Measurements from ENCODE around the gene ADGRG6. TPM values are rescaled to one million over a fixed set of nuclear protein-coding genes. Genes with fewer than 3 reads are reported as not detected.
"Not testable (repeated sequence)": the region's sequence is repeated elsewhere in the genome, so short reads cannot be mapped to it uniquely, and the experiment has no call there.

Gene ADGRG6
- total RNA-seq, 4 donors from 2014 or later, result 15.7 to 75.2 (median 19.2) TPM

DNA sequence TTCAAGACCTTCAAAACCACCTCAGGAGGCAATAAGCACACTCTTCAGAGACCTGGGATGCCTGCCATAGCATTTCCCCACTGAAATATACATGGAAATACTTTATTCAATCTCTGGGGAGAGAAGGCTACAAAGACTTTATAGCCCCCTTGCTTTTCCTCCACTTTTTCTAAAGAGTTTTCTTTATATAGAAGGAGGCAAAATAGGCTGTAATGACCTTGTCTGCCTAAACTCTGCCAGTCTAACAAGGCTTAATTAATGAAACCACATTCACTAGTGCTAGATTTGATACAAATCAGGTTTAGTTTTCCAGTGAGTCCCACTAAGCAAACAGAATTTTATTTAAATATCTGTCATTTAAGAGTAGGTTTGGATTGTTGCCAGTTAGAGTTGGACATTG is 114.9 kb downstream of the ADGRG6 start:
- Histone ChIP-seq H3K27ac (no peak overlapping the region), H3K36me3 (no peaks in the 10 kb centered on the region), H3K4me3 (no peak overlapping the region), H3K9me3 (no peaks in the 10 kb centered on the region), H3K27me3 (no peaks in the 10 kb centered on the region), H3K4me1 (no peaks in the 10 kb centered on the region)
- TF ChIP-seq POLR2A (IDR thresholded peaks at IDR 0.05) (no peak), POLR2AphosphoS5 (IDR thresholded peaks at IDR 0.05) (no peak), EP300 (IDR thresholded peaks at IDR 0.05; ENCODE audit: low read depth) (no peak)
- TF ChIP-seq, protein P1, sequence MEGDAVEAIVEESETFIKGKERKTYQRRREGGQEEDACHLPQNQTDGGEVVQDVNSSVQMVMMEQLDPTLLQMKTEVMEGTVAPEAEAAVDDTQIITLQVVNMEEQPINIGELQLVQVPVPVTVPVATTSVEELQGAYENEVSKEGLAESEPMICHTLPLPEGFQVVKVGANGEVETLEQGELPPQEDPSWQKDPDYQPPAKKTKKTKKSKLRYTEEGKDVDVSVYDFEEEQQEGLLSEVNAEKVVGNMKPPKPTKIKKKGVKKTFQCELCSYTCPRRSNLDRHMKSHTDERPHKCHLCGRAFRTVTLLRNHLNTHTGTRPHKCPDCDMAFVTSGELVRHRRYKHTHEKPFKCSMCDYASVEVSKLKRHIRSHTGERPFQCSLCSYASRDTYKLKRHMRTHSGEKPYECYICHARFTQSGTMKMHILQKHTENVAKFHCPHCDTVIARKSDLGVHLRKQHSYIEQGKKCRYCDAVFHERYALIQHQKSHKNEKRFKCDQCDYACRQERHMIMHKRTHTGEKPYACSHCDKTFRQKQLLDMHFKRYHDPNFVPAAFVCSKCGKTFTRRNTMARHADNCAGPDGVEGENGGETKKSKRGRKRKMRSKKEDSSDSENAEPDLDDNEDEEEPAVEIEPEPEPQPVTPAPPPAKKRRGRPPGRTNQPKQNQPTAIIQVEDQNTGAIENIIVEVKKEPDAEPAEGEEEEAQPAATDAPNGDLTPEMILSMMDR (IDR thresholded peaks at IDR 0.05), result no peak
- intact Hi-C loops (cut with DNase I; ENCODE audit: low total_unique reads), result no loop called here
- no peak for DNase-seq
- in situ Hi-C loops (cut with MboI; ENCODE audit: low pct_ligation_motif_present in 1 of 4, low pct_unique_long_range_greater_than_20kb in 1 of 4, low sequenced_read_pairs in 3 of 4), result no loop called here

DNA sequence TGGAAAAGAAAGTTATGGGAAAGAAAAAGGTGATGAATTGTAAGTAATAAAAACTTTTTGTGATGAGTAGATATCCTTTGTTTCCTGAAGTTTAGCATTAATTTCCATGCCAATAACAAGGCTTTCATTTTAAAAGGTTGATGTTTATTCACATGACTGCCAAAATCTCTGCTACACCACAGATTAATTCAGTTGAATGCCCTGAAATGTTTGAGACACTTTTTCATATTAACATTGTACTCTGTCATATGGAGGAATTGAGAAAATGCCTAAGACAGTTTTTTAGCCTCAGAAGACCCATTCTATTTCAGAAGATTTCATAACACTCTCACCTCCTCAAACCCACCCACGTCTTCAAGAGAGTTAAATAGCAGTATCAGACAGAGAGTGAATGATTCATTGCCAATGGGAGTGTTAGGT is 115.5 kb downstream of the ADGRG6 start:
- Histone ChIP-seq H3K4me1 (no peaks in the 10 kb centered on the region), H3K27ac (no peak overlapping the region), H3K27me3 (no peaks in the 10 kb centered on the region), H3K4me3 (no peak overlapping the region), H3K9me3 (no peaks in the 10 kb centered on the region), H3K36me3 (no peaks in the 10 kb centered on the region)
- 60 to 68% methylated on average over 1 of the region's 1 CpG for whole genome bisulfite sequencing, 2 donors (ENCODE audit: low coverage in 1 of 2)
- TF ChIP-seq POLR2AphosphoS5 (IDR thresholded peaks at IDR 0.05), result no peak
- TF ChIP-seq EP300 (IDR thresholded peaks at IDR 0.05; ENCODE audit: low read depth), result no peak
- TF ChIP-seq, protein P1 (IDR thresholded peaks at IDR 0.05), result no peak
- TF ChIP-seq POLR2A (IDR thresholded peaks at IDR 0.05), result no peak
- no peak for DNase-seq
- in situ Hi-C loops (cut with MboI; ENCODE audit: low pct_ligation_motif_present in 1 of 4, low pct_unique_long_range_greater_than_20kb in 1 of 4, low sequenced_read_pairs in 3 of 4), result no loop called here
- intact Hi-C loops (cut with DNase I; ENCODE audit: low total_unique reads), result no loop called here

DNA sequence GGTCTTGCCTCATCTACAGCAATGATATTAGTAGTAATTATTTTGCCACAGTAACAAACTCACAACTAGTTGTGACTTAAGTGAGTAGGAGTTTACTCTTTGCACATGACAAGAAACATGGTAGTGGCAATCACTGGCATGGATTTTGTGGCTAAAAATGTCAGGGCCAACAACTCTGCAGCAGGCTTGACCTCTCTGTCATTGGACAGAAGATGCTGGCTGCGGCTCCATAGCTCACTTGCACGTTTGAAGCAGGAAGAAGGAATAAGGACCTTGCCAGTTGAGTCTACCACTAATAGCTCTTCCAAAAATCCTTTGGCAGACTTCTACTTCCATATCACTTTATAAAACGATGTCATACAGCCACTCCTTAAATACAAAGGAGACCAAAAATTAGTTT is 117.3 kb downstream of the ADGRG6 start:
- in situ Hi-C loops (cut with MboI; ENCODE audit: low pct_ligation_motif_present in 1 of 4, low pct_unique_long_range_greater_than_20kb in 1 of 4, low sequenced_read_pairs in 3 of 4), result no loop called here
- 61 to 62% methylated on average over 3 of the region's 3 CpGs for WGBS, 2 donors (ENCODE audit: low coverage in 1 of 2)
- Histone ChIP-seq H3K36me3 (no peaks in the 10 kb centered on the region), H3K4me3 (no peak overlapping the region), H3K4me1 (no peaks in the 10 kb centered on the region), H3K27ac (no peak overlapping the region), H3K27me3 (no peaks in the 10 kb centered on the region), H3K9me3 (no peaks in the 10 kb centered on the region)
- intact Hi-C loops (cut with DNase I; ENCODE audit: low total_unique reads), result no loop called here
- no peak for TF ChIP-seq POLR2AphosphoS5 (IDR thresholded peaks at IDR 0.05)
- DNase-seq, result no peak

DNA sequence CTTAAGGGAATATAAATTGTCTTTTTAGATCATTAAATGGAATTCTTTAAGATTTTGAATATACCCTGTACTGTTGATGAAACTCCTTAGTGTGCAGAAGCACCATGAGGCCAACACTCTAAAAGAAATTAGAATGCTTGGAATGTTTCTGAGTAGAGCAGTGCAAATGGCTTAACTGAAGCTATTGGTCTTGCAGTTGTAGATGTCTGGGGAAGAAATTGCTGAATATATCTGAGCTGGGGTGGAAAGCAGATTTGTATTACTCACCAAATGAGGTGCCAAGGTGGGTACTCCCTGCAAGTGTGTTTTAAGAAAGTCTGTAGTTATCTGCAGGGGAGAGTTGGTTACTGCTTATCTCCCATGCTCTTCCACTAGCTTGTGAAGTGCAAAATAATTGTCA is 119.0 kb downstream of the ADGRG6 start:
- in situ Hi-C loops (cut with MboI; ENCODE audit: low pct_ligation_motif_present in 1 of 4, low pct_unique_long_range_greater_than_20kb in 1 of 4, low sequenced_read_pairs in 3 of 4) (no loop called here), intact Hi-C loops (cut with DNase I; ENCODE audit: low total_unique reads) (loop anchor here (1.0 kb wide), 1 partner anchor 18 kb away; no protein-coding TSS in a partner anchor)
- Histone ChIP-seq H3K27me3 (no peaks in the 10 kb centered on the region), H3K27ac (no peak overlapping the region), H3K4me1 (no peaks in the 10 kb centered on the region), H3K36me3 (no peaks in the 10 kb centered on the region), H3K4me3 (no peak overlapping the region), H3K9me3 (no peaks in the 10 kb centered on the region)
- no peak for DNase-seq
- no peak for TF ChIP-seq EP300 (IDR thresholded peaks at IDR 0.05; ENCODE audit: low read depth)
- TF ChIP-seq, protein P1 (IDR thresholded peaks at IDR 0.05), result no peak
- no peak for TF ChIP-seq POLR2A (IDR thresholded peaks at IDR 0.05)
- TF ChIP-seq POLR2AphosphoS5 (IDR thresholded peaks at IDR 0.05), result no peak

DNA sequence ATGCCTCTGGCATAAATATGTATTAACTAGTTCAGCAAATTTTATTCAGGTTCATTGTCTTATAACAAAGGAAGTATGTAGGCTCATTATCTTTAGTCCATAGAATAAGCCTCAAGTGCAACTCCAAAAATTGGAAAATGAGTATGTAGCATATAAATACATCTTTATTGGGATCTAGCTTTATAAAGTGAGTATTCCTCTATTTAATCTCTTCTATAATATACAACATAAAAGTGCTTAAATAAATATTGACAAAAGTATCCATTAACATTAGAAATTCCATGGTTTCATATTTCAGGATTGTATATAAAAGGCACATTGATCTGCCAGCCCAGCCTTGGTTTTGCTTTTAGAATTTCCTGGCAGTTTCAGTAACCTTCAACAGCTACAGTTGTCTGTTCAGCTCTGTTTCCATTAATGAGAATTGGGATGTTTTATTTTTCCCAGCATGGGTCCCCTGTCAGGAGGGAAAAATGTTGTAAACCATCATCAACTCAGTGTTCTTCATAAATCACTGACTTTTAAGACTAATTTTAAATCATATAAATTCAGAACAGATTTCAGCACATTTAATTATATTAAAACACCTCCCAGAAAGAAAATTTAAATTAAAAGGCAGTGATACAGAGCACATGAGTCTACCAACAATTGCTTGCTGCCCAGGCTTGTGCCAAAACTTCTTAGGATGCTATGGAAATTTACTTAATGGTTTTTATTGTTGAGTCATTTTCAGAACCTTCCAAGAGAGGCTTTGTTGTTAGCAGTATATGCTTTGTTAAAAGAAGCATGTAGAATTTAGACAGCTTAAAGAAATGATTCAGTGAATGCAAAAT is 119.7 kb downstream of the ADGRG6 start:
- Histone ChIP-seq H3K9me3 (no peaks in the 10 kb centered on the region), H3K27me3 (no peaks in the 10 kb centered on the region), H3K4me1 (no peaks in the 10 kb centered on the region), H3K36me3 (no peaks in the 10 kb centered on the region), H3K4me3 (no peak overlapping the region), H3K27ac (no peak overlapping the region)
- TF ChIP-seq EP300 (IDR thresholded peaks at IDR 0.05; ENCODE audit: low read depth), result no peak
- in situ Hi-C loops (cut with MboI; ENCODE audit: low pct_ligation_motif_present in 1 of 4, low pct_unique_long_range_greater_than_20kb in 1 of 4, low sequenced_read_pairs in 3 of 4), result no loop called here
- no peak for DNase-seq
- intact Hi-C loops (cut with DNase I; ENCODE audit: low total_unique reads), result no loop called here

DNA sequence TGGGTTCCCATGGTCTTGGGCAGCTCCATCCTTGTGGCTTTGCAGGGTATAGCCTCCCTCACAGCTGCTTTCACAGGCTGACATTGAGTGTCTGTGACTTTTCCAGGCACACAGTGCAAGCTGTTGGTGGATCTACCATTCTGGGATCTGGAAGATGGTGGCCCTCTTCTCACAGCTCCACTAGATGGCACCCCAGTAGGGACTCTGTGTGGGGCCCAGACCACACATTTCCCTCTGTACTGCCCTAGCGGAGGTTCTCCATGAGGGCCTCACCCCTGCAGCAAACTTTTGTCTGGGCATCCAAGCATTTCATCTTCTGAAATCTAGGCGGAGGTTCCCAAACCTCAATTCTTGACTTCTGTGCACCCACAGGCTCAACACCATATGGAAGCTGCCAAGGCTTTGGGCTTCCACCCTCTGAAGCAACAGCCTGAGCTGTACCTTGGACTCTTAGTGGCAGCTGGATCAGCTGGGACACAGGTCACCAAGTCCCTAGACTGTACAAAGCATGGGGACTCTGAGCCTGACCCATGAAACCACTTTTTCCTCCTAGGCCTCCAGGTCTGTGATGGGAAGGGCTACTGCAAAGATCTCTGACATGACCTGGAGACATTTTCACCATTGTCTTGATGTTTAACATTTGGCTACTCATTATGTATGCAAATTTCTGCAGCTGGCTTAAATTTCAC is 124.8 kb downstream of the ADGRG6 start:
- intact Hi-C loops (cut with DNase I; ENCODE audit: low total_unique reads); DNase-seq; H3K4me3 ChIP-seq; H3K4me1 ChIP-seq; H3K27ac ChIP-seq; in situ Hi-C loops (cut with MboI; ENCODE audit: low pct_ligation_motif_present in 1 of 4, low pct_unique_long_range_greater_than_20kb in 1 of 4, low sequenced_read_pairs in 3 of 4); H3K36me3 ChIP-seq; H3K27me3 ChIP-seq; H3K9me3 ChIP-seq: not testable (repeated sequence)
- 100% methylated on average over 2 of the region's 2 CpGs; no CpG with 5 or more reads in 1 of the 2 donors for WGBS, 2 donors (ENCODE audit: low coverage in 1 of 2)

DNA sequence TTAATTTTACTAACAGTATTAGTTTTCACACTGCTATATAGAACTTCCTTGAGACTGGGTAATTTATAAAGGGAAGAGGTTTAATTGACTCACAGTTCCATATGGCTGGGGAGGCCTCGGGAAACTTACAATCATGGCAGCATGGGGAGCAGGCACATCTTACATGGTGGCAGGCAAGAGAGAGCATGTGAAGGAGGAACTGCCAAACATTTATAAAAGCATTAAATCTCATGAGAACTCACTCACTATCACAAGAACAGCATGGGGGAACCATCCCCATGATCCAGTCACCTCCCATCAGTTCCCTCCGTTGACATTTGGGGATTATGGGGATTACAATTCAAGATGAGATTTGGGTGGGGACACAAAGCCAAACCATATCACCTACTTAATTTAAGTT is 126.7 kb downstream of the ADGRG6 start:
- in situ Hi-C loops (cut with MboI; ENCODE audit: low pct_ligation_motif_present in 1 of 4, low pct_unique_long_range_greater_than_20kb in 1 of 4, low sequenced_read_pairs in 3 of 4); H3K27ac ChIP-seq; H3K4me3 ChIP-seq; DNase-seq; H3K4me1 ChIP-seq; intact Hi-C loops (cut with DNase I; ENCODE audit: low total_unique reads); H3K27me3 ChIP-seq; H3K9me3 ChIP-seq; H3K36me3 ChIP-seq: not testable (repeated sequence)
- 83 to 97% methylated on average over 2 of the region's 2 CpGs for WGBS, 2 donors (ENCODE audit: low coverage in 1 of 2)
